Pons (tissue), 1 donor: ENCODE results near the gene HIPK2.
"Not testable (repeated sequence)": the region's sequence is repeated elsewhere in the genome, so short reads cannot be mapped to it uniquely, and the experiment has no call there.

ENCODE experiments used
- DNase-seq: peaks from one replicate; pipeline ENCODE4 v3.0.0-alpha.2; 2016; ENCODE audit warnings: low spot score

HIPK2 gene

GRCh38 chr7:139618482-139619366 is 159.1 kb downstream of the HIPK2 start:
- DNase-seq: peak; percentile 55

GRCh38 chr7:139617074-139617473 is 160.7 kb downstream of the HIPK2 start:
- DNase-seq: no peak

GRCh38 chr7:139614886-139615285 is 162.9 kb downstream of the HIPK2 start:
- no peak for DNase-seq

GRCh38 chr7:139613971-139614411 is 163.8 kb downstream of the HIPK2 start:
- DNase-seq: peak; percentile 68

GRCh38 chr7:139611556-139611955 is 166.2 kb downstream of the HIPK2 start:
- not testable (repeated sequence) for DNase-seq

- no peak for DNase-seq
Measured at GRCh38 chr7:139610595-139610994, 167.2 kb downstream of the HIPK2 start.

GRCh38 chr7:139603896-139604295 is 173.9 kb downstream of the HIPK2 start:
- DNase-seq: no peak

- no peak for DNase-seq
Measured at GRCh38 chr7:139603282-139603681, 174.5 kb downstream of the HIPK2 start.

GRCh38 chr7:139602143-139602722 is 175.6 kb downstream of the HIPK2 start:
- DNase-seq: peak; percentile 71

- no peak for DNase-seq
Measured at GRCh38 chr7:139601176-139601575, 176.6 kb downstream of the HIPK2 start.

GRCh38 chr7:139600306-139600705 is 177.5 kb downstream of the HIPK2 start:
- no peak for DNase-seq

GRCh38 chr7:139598642-139599041 is 179.2 kb downstream of the HIPK2 start:
- peak; percentile 77 for DNase-seq

GRCh38 chr7:139597028-139597427 is 180.8 kb downstream of the HIPK2 start:
- DNase-seq: no peak

GRCh38 chr7:139596626-139597025 is 181.2 kb downstream of the HIPK2 start:
- no peak for DNase-seq

- DNase-seq: no peak
Measured at GRCh38 chr7:139595806-139596205, 182.0 kb downstream of the HIPK2 start.

GRCh38 chr7:139594911-139595476 is 182.8 kb downstream of the HIPK2 start:
- DNase-seq: no peak

GRCh38 chr7:139594090-139594489 is 183.7 kb downstream of the HIPK2 start:
- DNase-seq: no peak

GRCh38 chr7:139592801-139593461 is 184.9 kb downstream of the HIPK2 start:
- DNase-seq: no peak

- no peak for DNase-seq
Measured at GRCh38 chr7:139591550-139592195, 186.1 kb downstream of the HIPK2 start.

GRCh38 chr7:139589474-139589873 is 188.3 kb downstream of the HIPK2 start:
- DNase-seq: no peak

GRCh38 chr7:139588632-139589031 is 189.2 kb downstream of the HIPK2 start:
- DNase-seq: no peak

- no peak for DNase-seq
Measured at GRCh38 chr7:139587535-139587934, 190.3 kb downstream of the HIPK2 start.
